Nucleus accumbens (tissue), 56 donors: Measurements from ENCODE around the gene ZC3H18.

ENCODE experiments used
- DNase-seq, 56 donors: peaks; one replicate each; lab custom pipeline; 2025; lab: John Stamatoyannopoulos, UW

The ZC3H18 gene

GRCh38 chr16:88576307-88576706 lies 6.1 kb downstream of the ZC3H18 start:
- DNase-seq: no peak

DNA sequence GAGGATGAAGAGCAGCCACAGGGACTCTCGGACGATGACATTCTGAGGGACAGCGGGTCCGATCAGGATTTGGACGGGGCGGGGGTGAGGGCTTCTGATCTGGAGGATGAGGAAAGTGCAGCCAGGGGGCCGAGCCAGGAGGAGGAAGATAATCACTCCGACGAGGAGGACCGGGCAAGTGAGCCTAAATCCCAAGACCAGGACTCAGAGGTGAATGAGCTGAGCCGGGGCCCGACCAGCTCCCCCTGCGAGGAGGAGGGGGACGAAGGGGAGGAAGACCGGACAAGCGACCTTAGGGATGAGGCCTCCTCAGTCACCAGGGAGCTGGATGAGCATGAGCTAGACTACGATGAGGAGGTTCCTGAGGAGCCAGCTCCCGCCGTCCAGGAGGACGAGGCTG lies 7.0 kb downstream of the ZC3H18 start:
- DNase-seq: no peak

GRCh38 chr16:88578446-88579313 lies 8.5 kb downstream of the ZC3H18 start:
- no peak for DNase-seq

GRCh38 chr16:88580371-88580770 lies 10.2 kb downstream of the ZC3H18 start:
- DNase-seq: no peak

DNA sequence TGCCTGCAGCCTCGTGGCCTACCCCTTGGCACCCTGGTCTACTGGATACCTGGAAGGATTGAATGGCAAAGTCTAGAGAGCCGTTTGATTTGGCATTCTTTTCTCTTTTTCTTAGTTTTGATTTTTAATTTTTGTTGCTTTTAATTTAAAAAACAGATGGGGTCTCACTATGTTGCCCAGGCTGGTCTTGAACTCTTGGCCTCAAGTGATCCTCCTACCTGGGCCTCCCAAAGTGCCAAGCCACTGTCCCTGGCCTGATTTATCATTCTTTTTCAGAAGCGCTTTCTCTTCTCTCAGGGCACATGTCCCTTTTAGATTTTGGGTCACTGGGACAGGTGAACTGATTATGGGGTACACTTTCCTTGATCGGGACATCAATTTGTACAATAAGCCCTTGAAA lies 10.8 kb downstream of the ZC3H18 start:
- DNase-seq: no peak

DNA sequence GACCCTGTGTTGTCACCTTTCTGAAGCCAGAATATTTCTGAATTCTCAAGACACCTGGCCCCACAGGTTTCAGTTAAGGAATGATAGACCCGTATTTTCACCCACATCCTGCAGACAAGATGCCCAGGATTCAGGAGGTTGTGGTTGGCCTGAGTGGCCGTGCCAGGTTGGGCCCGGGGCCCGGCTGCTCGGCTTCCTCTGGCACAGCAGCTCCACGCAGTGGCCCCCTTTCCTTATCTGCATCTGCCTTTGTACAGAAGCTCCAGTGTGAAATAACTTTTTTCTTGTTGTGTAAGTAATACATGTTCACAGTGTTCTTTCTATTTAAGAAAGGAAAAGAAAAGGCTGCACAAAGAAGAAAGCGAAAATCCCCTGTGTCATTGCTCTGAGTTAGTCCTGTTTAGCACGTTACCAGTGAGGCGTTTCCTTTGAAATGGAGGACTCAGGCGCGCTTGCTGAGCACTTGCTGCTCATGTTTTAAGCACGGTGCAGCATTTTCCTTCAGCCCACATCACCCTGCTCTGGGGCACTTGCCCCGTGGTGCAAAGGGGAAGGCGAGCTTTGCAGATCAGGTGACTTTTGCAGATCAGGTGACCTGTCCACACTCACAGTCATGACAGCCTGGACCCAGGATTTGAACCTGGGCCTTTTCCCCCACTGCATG lies 12.8 kb downstream of the ZC3H18 start:
- DNase-seq: no peak

DNA sequence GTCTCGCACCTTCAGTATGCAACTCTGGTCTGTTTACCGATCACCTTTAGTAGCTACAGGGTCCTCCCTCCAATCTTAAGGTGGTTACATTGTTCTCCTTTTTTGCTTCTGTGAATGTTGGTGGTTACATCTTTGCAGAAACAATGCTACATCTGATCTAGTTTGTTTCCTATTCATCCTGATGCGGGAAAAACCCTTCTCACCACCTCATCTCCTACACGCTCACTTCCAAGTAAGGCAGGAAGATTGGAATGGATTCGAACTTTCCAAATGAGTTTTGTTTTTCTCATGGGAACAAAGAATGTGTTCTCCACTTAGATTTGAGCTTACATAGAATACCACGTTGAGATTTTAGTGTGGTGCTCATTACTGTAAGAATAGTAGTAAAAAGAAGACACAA lies 14.5 kb downstream of the ZC3H18 start:
- no peak for DNase-seq

- no peak for DNase-seq
Measured at GRCh38 chr16:88585269-88585668, 15.1 kb downstream of the ZC3H18 start.

DNA sequence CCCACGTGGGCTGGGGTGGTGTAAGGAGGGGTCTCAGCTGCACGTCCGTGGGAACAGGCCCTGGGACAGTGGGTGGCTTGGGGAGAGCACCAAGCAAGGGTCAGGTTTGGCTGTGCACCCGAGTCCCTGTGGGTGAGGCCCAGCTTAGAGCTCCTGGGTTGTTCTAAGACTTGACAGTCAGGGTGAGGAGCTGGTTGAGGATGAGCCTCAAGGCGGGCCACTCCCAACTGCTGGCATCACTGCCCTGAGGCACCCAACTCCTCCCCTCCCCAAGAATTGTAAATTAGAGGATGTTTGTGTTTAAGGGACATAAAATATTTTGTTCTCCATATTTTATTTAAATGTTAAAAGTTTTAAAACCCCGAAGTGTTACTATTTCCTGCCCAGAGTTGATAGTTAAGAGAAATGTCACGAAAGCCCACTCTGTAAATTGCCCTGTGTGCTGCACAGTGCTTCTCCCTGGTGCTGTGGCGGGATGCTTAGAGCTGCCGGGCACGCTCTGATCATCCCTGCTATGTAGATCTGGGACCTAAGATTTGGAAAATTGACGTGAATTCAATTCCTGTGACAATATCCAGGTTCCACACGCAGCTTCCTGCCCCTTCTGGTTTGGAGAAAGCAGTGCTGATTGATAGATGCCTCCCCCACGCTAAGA lies 15.9 kb downstream of the ZC3H18 start:
- no peak for DNase-seq

- DNase-seq: no peak
Measured at GRCh38 chr16:88588148-88588547, 17.9 kb downstream of the ZC3H18 start.

DNA sequence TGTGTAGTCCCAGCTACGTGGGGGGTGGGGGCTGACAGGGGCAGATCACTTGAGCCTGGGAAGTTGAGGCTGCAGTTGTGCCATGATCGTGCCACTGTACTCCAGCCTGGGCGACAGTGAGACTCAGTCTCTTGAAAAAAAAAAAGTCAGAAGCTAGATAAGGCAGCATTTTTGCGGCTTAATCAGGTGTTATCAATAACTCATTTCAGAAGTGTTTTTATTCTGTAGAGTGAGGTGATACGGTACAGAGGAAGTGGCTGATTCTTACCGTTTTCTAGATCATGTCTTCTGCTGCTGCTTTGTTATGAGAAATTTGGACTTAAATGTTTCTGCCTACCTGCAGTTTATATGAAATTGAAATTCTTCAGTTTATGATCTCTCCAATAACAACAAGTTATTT lies 18.6 kb downstream of the ZC3H18 start:
- DNase-seq: no peak

GRCh38 chr16:88589441-88589840 lies 19.2 kb downstream of the ZC3H18 start:
- DNase-seq: no peak

- peak in 5 of 56 donors; percentile 4 to 40 (median 18) for DNase-seq
Measured at GRCh38 chr16:88591577-88592021, 21.4 kb downstream of the ZC3H18 start.

DNA sequence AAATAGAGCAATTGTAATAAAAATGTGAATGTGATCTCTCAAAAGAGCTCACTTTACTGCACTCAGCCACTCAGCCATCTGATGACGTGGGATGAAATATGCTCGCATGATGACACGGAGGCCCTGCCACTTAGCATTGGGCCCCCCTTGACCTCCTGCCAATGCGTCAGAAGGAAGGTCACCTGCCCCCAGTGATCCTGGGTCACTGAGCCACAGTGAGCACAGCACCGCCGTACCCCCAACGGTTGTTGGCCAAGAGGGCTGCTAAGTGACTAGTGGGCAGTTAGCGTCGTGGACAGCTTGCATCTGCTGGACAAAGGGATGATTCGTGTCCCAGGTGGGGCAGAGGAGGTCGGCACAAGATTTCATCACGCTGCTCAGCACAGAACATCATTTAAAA lies 22.9 kb downstream of the ZC3H18 start:
- DNase-seq: no peak

DNA sequence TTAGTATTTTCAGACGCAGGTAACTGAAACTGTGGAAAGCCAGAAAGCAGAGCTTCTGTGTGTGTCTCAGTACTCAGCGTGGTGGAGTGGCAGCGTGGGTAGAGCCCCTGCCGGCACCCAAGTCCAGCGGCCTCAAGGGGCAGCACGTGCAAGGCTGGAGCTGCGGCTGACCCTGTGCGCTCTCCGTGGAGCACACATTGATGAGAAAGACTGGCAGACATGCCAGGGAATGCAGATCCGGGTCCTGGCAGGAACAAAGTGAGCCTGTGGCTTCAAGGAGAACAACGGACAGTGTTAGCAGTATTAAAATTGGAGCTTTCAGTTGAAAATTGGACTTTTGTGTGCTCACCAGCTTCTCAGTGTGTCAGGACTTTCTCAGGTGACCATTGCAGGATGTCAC lies 23.3 kb downstream of the ZC3H18 start:
- peak in 48 of 56 donors; percentile 5 to 76 (median 49) for DNase-seq

DNA sequence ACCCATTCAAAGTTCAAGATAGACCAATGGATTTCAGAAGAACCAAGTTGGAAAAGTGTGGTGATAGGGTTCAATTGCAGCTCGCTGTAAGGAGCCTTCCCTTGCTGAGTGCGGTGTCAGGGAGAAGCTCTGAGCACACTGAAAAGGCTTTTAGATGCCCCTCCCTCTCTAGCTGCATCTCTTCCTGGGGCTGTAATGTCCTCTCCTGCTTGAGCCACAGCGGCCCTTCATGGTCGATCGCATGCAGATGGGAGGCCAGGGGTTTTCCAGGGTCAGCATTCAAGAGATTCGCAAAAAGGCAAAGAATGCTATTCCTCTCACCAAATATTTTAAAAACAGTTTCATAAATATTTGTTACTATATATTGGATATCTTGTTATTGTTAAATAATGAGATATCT lies 23.7 kb downstream of the ZC3H18 start:
- DNase-seq: peak in 1 of 56 donors; percentile 37

DNA sequence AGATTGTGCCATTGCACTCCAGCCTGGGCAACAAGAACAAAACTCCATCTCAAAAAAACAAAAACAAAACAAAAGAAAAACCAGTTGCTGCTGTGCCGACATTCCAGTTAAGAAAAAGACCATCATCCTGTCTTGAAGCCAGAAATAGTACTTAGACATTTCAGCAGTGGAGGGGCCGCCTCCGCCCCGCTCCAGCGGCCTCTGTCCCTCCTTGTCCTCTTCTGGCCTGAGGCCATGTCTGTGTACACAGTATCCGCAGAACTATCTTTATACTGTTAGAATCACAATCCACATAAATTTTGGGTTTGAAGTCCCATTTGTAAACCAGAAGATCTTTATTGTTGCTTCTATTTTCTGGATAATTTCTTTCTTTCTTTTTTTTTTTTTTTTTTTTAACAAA lies 24.9 kb downstream of the ZC3H18 start:
- DNase-seq: peak in 1 of 56 donors; percentile 13

DNA sequence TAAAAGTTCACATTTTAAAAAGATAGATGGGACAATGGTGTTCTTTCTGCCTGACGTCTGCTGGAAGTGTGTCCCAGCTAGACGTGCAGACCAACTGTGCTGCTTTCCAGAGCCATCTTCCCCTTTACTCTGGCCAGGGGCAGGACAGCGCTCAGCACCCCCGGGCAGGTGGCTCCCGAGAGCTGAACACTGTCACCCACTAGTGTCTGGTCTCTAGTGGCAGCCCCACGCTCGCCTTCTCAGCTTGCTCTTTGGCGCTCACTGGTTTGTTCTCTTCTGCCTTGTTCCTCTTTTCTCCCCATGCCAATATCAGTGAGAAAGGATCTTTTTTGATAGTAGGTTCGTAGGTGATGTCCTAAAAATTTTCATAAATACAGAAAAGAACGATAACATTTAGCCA lies 25.7 kb downstream of the ZC3H18 start:
- DNase-seq: peak in 1 of 56 donors; percentile 7

- DNase-seq: peak in 7 of 56 donors; percentile 7 to 20 (median 13)
Measured at GRCh38 chr16:88596483-88596882, 26.3 kb downstream of the ZC3H18 start.

- DNase-seq: no peak
Measured at GRCh38 chr16:88597856-88598491, 27.8 kb downstream of the ZC3H18 start.
